Hematopoietic multipotent progenitor cell treated with erythropoietin and hydrocortisone succinate and interleukin-3 and kit ligand, for 15 days (in vitro differentiated cells): ENCODE measurements around the gene RPRM.
A peak's percentile ranks its signal among the peaks of the same experiment; 100 is the strongest.
"Not testable (repeated sequence)": the region's sequence is repeated elsewhere in the genome, so short reads cannot be mapped to it uniquely, and the experiment has no call there.

ENCODE experiments used
- DNase-seq: peaks from one replicate; pipeline ENCODE4 v3.0.0-alpha.2; 2015; ENCODE audit warnings: low spot score

The RPRM gene

GRCh38 chr2:153478289-153479261 lies at the start of gene RPRM:
RPRM (minus strand) TSS chr2:153478762; CDS start chr2:153478565, 197 bp downstream.
- DNase-seq = peak; percentile 5

GRCh38 chr2:153519257-153519875 lies 40.8 kb upstream of the RPRM start:
- peak; percentile 44 for DNase-seq

GRCh38 chr2:153512331-153512730 lies 33.8 kb upstream of the RPRM start:
- DNase-seq = no peak

- no peak for DNase-seq
Measured at GRCh38 chr2:153510996-153511395, 32.4 kb upstream of the RPRM start.

GRCh38 chr2:153509133-153509532 lies 30.6 kb upstream of the RPRM start:
- no peak for DNase-seq

- DNase-seq = not testable (repeated sequence)
Measured at GRCh38 chr2:153506499-153506898, 27.9 kb upstream of the RPRM start.

GRCh38 chr2:153499439-153499838 lies 20.9 kb upstream of the RPRM start:
- DNase-seq = no peak

GRCh38 chr2:153497938-153498629 lies 19.5 kb upstream of the RPRM start:
- DNase-seq = no peak

GRCh38 chr2:153495725-153496124 lies 17.2 kb upstream of the RPRM start:
- DNase-seq = no peak

GRCh38 chr2:153488072-153488471 lies 9.5 kb upstream of the RPRM start:
- DNase-seq = no peak

- DNase-seq = no peak
Measured at GRCh38 chr2:153487448-153487847, 8.9 kb upstream of the RPRM start.

GRCh38 chr2:153479573-153479972 lies 1.0 kb upstream of the RPRM start:
- no peak for DNase-seq

- no peak for DNase-seq
Measured at GRCh38 chr2:153477636-153478288, 800 bp downstream of the RPRM start.

GRCh38 chr2:153476816-153477635 lies 1.5 kb downstream of the RPRM start:
- DNase-seq = no peak

- no peak for DNase-seq
Measured at GRCh38 chr2:153476491-153476815, 2.1 kb downstream of the RPRM start.

GRCh38 chr2:153474876-153475435 lies 3.6 kb downstream of the RPRM start:
- DNase-seq = no peak

GRCh38 chr2:153474407-153474806 lies 4.2 kb downstream of the RPRM start:
- DNase-seq = no peak

GRCh38 chr2:153470867-153471266 lies 7.7 kb downstream of the RPRM start:
- DNase-seq = no peak

- no peak for DNase-seq
Measured at GRCh38 chr2:153464395-153464794, 14.2 kb downstream of the RPRM start.

- DNase-seq = no peak
Measured at GRCh38 chr2:153462338-153462859, 16.2 kb downstream of the RPRM start.

GRCh38 chr2:153461453-153461852 lies 17.1 kb downstream of the RPRM start:
- no peak for DNase-seq
